Ammon's horn (tissue), 1 donor: ENCODE results near the gene THAP9.

Experiments
- DNase-seq: peaks from one replicate; pipeline ENCODE4 v3.0.0-alpha.2; 2016; ENCODE audit warnings: low spot score

Gene THAP9

GRCh38 chr4:82954212-82954611, 53.7 kb downstream of the THAP9 start:
- DNase-seq, result no peak

- DNase-seq, result no peak
These were observed 56.5 kb downstream of the THAP9 start for GRCh38 chr4:82957045-82957444.

- DNase-seq, result no peak
These were observed 65.2 kb downstream of the THAP9 start for GRCh38 chr4:82965763-82966162.

- no peak for DNase-seq
These were observed 68.4 kb downstream of the THAP9 start for GRCh38 chr4:82968972-82969371.

GRCh38 chr4:82969414-82969813, 68.9 kb downstream of the THAP9 start:
- no peak for DNase-seq
